ENCODE results near the gene MOB3A.

DNA sequence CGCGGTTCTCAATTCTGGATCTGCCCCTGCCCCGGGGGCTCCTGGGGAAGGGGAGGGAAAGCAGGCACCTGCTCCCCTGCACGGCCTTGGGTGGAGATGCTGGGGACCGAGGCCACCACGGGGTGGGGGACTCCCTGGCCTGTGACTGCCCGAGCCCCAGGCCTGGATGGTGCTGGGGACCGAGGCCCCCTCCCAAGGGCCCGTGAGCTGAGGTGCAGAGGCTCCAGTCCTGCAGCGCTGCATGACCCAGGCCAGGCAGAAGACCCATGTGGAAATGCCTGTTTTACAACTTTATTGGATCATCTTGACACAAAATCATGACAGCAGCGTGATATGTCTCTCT is 4.6 kb upstream of the MOB3A start:
- TF ChIP-seq, protein P1, sequence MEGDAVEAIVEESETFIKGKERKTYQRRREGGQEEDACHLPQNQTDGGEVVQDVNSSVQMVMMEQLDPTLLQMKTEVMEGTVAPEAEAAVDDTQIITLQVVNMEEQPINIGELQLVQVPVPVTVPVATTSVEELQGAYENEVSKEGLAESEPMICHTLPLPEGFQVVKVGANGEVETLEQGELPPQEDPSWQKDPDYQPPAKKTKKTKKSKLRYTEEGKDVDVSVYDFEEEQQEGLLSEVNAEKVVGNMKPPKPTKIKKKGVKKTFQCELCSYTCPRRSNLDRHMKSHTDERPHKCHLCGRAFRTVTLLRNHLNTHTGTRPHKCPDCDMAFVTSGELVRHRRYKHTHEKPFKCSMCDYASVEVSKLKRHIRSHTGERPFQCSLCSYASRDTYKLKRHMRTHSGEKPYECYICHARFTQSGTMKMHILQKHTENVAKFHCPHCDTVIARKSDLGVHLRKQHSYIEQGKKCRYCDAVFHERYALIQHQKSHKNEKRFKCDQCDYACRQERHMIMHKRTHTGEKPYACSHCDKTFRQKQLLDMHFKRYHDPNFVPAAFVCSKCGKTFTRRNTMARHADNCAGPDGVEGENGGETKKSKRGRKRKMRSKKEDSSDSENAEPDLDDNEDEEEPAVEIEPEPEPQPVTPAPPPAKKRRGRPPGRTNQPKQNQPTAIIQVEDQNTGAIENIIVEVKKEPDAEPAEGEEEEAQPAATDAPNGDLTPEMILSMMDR (IDR thresholded peaks at IDR 0.05), result no peak
- no peak for TF ChIP-seq POLR2AphosphoS5 (IDR thresholded peaks at IDR 0.05)

Measured in transverse colon (tissue), 4 donors.